Activated naive CD4-positive, alpha-beta T cell treated with anti-CD3 and anti-CD28 coated beads, Interleukin-2, amount 50 U/mL, for 72 hours (primary cell): Measurements from ENCODE around the gene KLB. TPM values are rescaled to one million over a fixed set of nuclear protein-coding genes. Genes with fewer than 3 reads are reported as not detected.

ENCODE experiments used
- ATAC-seq, 2 donors: fragments of 150-1000 bp; cut with Tn5 transposase; 2 replicates each; pipeline ENCODE4 v1.10.0; 2021; ENCODE audit warnings: mild to moderate bottlenecking in 2 of 2, moderate library complexity in 2 of 2
- DNase-seq, 2 donors: peaks; one replicate each; pipeline ENCODE4 v3.0.0; 2021 to 2022; ENCODE audit warnings: low spot score in 2 of 2
- H3K27ac Mint-ChIP-seq, 2 donors: one replicate each; pipeline ENCODE4 v1.8.0; 2022; ENCODE audit warnings: mild to moderate bottlenecking in 2 of 2, mixed read lengths in 2 of 2
- H3K36me3 Mint-ChIP-seq, 2 donors: one replicate each; pipeline ENCODE4 v1.8.0; 2022; ENCODE audit warnings: mixed read lengths in 2 of 2
- H3K9me3 Mint-ChIP-seq, 2 donors: one replicate each; pipeline ENCODE4 v1.8.0; 2022; ENCODE audit warnings: mixed read lengths in 2 of 2
- total RNA-seq, 2 donors: library from RNA; stranded (reverse); gene quantifications; one replicate each; pipeline ENCODE4 v1.2.3, GENCODE V29; 2022

Gene KLB
- total RNA-seq, 2 donors from 2014 or later = not detected

GRCh38 chr4:39476187-39476895 lies 69.6 kb downstream of the KLB start:
- Mint-ChIP-seq H3K36me3 (no peaks in the 10 kb centered on the region), H3K27ac (peak overlapping the region; percentile 4 to 58), H3K9me3 (no peaks in the 10 kb centered on the region)
- ATAC-seq (no peak), DNase-seq (no peak)

GRCh38 chr4:39480251-39480650 lies 73.5 kb downstream of the KLB start:
- no peak overlapping the region for H3K27ac Mint-ChIP-seq
- H3K9me3 Mint-ChIP-seq = no peaks in the 10 kb centered on the region
- no peak for DNase-seq
- ATAC-seq = no peak
- no peaks in the 10 kb centered on the region for H3K36me3 Mint-ChIP-seq

- DNase-seq (no peak), ATAC-seq (no peak)
- no peaks in the 10 kb centered on the region for H3K36me3 Mint-ChIP-seq
- no peaks in the 10 kb centered on the region for H3K9me3 Mint-ChIP-seq
- no peak overlapping the region for H3K27ac Mint-ChIP-seq
These were observed 74.4 kb downstream of the KLB start for GRCh38 chr4:39480902-39481695.

GRCh38 chr4:39484582-39485272 lies 78.0 kb downstream of the KLB start:
- DNase-seq = no peak
- ATAC-seq = no peak
- no peak overlapping the region for H3K27ac Mint-ChIP-seq

GRCh38 chr4:39486221-39486804 lies 79.6 kb downstream of the KLB start:
- ATAC-seq = no peak
- H3K27ac Mint-ChIP-seq = no peak overlapping the region
- no peak for DNase-seq
- no peaks in the 10 kb centered on the region for H3K9me3 Mint-ChIP-seq
- no peaks in the 10 kb centered on the region for H3K36me3 Mint-ChIP-seq

More at GRCh38 chr4:39484582-39485272, 78.0 kb downstream of the KLB start:
- Mint-ChIP-seq H3K9me3 (no peaks in the 10 kb centered on the region), H3K36me3 (no peaks in the 10 kb centered on the region)

GRCh38 chr4:39490322-39490721 lies 83.6 kb downstream of the KLB start:
- H3K36me3 Mint-ChIP-seq = no peaks in the 10 kb centered on the region
- DNase-seq = no peak
- H3K9me3 Mint-ChIP-seq = no peaks in the 10 kb centered on the region
- ATAC-seq = no peak
- no peak overlapping the region for H3K27ac Mint-ChIP-seq

- H3K9me3 Mint-ChIP-seq = no peaks in the 10 kb centered on the region
These were observed 87.6 kb downstream of the KLB start for GRCh38 chr4:39494354-39494753.

GRCh38 chr4:39495446-39496213 lies 88.9 kb downstream of the KLB start:
- no peak for ATAC-seq
- H3K36me3 Mint-ChIP-seq = no peaks in the 10 kb centered on the region
- no peaks in the 10 kb centered on the region for H3K9me3 Mint-ChIP-seq
- H3K27ac Mint-ChIP-seq = no peak overlapping the region
- no peak for DNase-seq

More at GRCh38 chr4:39494354-39494753, 87.6 kb downstream of the KLB start:
- no peak for DNase-seq
- ATAC-seq = no peak
- no peaks in the 10 kb centered on the region for H3K36me3 Mint-ChIP-seq
- H3K27ac Mint-ChIP-seq = no peak overlapping the region

- Mint-ChIP-seq H3K9me3 (no peaks in the 10 kb centered on the region), H3K27ac (no peak overlapping the region), H3K36me3 (no peaks in the 10 kb centered on the region)
- ATAC-seq (no peak), DNase-seq (no peak)
These were observed 91.4 kb downstream of the KLB start for GRCh38 chr4:39497909-39498726.

GRCh38 chr4:39498727-39499020 lies 91.9 kb downstream of the KLB start:
- ATAC-seq = no peak
- Mint-ChIP-seq H3K9me3 (no peaks in the 10 kb centered on the region), H3K27ac (no peak overlapping the region), H3K36me3 (no peaks in the 10 kb centered on the region)
- no peak for DNase-seq

Other genes with a start within 250 kb of the KLB start
- 10 to 100 TPM; 10.6 to 15.3 TPM for gene WDR19, start 224.4 kb upstream of the KLB start, total RNA-seq
- gene RFC1, start 40.6 kb upstream of the KLB start, total RNA-seq = 100 to 1,000 TPM in 1 of 2 donors, 10 to 100 TPM in 1; 97.7 to 105 TPM
- 1,000 to 10,000 TPM; 1,913 to 2,275 TPM for gene RPL9, start 52.0 kb downstream of the KLB start, total RNA-seq
- gene LIAS, start 52.1 kb downstream of the KLB start, total RNA-seq = 10 to 100 TPM; 23.2 to 40.2 TPM
- 10 to 100 TPM; 26.0 to 26.6 TPM for gene UGDH, start 120.5 kb downstream of the KLB start, total RNA-seq
- 1 to 10 TPM; 1.3 to 4.7 TPM for gene SMIM14, start 231.9 kb downstream of the KLB start, total RNA-seq